ENCODE data around the gene WNT7B.

The WNT7B gene

GRCh38 chr22:45995405-45996101 lies 18.6 kb upstream of the WNT7B start:
- DNase-seq (ENCODE audit: low read depth): no peak

DNA sequence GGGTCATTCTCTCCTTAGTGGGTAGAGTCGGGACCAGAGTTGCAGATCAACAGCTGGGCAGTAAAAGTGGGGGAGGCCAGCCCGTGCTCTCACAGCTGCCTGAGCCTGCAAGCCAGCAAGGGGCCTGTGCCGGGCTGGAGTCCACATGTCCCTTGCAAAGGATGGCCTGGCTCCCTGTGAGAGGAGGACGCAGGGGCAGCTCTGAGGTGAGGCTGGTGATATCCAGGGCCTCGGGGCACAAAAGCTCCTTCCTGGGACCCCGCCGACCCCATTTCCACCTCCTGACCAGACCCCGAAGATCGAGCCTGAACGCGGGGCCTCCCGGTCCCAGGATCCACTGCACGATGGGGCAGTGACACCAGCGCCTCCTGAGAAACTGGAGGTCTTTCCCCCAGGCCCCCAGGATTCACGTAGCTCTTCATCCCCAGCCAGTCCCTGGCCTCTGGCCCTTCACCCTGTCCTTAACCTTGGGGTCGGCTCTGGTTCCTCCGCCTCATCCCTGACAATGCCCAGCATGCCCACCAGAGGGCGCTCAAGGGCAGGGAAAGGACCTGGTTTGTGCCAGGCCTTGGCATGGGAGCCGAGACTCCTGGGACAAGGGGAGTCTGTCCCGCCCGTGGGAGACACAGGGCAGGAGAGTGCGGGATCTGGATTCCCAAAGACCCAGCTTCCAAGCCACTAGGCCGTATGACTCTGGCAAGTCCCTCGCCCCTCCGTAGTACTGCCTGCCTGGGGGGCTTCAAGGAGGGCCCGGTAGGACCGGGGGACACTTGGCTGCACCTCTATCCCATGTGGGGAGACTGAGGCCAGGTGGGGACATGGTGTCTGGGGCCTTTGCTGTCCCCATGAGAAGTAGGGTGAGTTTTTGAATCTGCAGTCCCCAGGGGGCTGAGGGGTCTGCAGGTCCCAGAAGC lies 17.8 kb upstream of the WNT7B start:
- no peak for DNase-seq (ENCODE audit: low read depth)

DNA sequence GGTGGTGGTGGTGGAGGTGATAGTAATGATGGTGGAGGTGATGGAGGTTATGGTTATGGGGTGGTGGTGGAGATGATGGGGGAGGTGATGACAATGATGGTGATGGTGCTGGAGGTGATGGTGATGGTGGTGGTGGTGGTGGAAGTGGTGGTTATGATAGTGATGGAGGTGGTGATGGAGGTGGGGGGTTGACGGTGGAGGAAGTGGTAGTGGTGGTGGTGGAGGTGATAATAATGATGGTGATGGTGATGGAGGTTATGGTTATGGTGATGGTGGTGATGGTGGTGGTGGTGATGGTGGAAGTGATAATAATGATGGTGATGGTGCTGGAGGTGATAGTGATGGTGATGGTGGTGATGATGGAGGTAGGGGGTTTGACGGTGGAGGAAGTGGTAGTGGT lies 16.9 kb upstream of the WNT7B start:
- DNase-seq (ENCODE audit: low read depth): no peak

DNA sequence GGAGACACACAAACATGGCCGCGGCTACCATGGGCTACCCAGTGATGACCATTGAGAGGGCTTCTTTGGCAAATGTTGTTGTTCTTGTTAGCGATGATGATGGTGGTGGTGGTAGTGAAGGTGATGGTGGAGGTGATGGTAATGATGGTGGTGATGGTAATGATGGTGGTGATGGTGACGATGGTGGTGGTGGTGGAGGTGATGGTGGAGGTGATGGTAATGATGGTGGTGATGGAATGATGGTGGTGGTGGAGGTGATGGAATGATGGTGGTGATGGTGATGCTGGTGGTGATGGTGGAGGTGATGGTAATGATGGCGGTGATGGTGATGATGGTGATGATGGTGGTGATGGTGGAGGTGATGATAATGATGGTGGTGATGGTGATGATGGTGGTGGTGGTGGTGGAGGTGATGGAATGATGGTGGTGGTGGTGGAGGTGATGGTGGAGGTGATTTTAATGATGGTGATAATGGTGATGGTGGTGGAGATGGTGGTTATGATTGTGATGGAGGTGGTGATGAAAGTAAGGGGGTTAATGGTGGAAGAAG lies 16.3 kb upstream of the WNT7B start:
- no peak for DNase-seq (ENCODE audit: low read depth)

- no peak for DNase-seq (ENCODE audit: low read depth)
Measured at GRCh38 chr22:45992737-45993136, 15.8 kb upstream of the WNT7B start.

GRCh38 chr22:45991098-45991497 lies 14.1 kb upstream of the WNT7B start:
- DNase-seq (ENCODE audit: low read depth): no peak

DNA sequence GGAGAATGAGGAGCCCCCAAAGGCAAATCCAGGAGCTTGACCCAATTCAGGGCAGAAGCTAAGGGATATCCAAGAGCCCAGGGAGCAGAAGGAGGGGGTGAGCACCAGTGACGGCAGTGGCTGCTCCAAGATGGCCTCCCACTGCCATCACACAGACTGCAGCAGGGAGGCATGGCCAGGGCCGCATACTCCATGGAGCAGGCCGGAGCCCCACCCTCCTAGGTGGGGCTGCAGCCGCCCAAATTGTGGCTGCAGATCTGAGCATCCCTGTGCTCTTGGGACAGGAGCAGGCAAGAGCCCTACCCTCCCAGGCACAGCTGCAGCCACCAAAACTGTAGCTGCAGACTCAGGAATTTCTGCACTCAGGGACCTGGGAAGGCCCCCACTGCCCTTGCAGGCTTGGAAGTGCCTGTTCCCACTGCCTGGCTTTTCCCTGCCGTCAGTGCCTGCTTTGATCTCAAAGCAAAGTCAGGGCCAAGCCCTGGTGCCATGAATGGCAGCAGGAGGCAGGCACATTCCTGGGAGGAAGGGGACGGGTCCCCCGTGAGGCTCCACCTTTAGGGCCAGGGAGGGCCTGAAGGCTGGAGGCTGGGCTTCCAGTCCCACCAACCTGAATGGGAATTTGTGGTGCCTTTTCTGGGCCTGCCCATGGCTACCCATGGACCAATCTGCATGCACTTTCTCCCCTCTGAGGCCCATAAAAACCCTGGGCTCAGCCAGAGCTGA lies 10.3 kb upstream of the WNT7B start:
- DNase-seq (ENCODE audit: low read depth): no peak

DNA sequence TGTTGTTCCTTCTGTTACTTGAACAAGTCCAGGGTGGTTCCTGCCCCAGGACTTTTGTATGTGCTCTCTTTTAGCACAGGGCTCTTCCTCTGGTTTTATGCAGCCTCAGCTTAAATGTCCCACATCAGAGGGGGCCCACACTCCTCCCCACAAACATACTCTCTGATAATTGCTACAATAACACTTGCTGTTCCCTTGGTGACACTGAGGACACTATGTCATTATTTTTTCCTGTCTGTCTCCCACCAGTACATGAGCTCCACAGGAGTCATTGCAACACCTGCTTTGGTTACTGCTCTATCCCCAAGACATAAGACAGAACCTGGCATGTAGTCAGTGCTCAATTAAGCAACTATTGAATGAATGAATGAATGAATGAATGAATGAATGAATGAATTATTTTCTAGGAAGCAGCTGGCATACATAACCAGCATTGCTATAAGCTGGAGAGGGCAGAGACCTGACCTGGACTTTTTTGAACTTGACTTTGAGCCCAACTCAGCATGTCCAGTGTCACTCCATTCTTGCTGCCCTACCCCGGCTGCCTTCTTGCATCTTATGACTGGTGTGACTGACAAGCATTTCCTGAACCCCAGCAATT lies 7.5 kb upstream of the WNT7B start:
- no peak for DNase-seq (ENCODE audit: low read depth)

GRCh38 chr22:45983797-45984196 lies 6.8 kb upstream of the WNT7B start:
- no peak for DNase-seq (ENCODE audit: low read depth)

DNA sequence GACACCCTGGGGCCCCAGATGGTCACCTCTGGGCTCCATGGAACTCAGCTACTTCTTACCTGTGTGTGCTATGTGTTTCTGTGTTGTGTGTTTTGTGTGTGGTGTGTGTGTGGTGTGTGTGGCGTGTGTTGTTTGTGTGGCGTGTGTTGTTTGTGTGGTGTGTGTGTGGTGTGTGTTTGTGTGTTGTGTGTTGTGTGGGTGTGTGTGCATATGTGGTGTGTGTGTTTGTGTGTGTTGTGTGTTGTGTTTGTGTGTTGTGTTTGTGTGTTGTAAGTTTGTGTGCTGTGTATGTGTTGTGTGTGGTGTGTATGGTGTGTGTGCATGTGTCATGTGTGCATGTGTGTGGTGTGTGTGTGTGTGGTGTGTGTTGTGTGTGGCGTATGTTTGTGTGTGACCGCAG lies 3.8 kb upstream of the WNT7B start:
- no peak for DNase-seq (ENCODE audit: low read depth)

DNA sequence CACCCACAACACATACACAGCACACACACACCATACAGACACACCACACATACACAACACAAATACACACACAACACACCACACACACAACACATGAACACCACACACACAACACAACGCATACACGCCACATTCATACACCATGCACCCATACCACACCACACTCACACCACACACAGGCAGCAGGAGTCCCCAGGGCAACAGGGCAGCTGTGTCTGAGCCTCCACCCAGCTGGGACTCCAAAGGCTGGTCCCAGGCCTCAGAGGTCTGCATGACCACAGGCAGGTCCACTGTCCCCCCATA lies 3.3 kb upstream of the WNT7B start:
- no peak for DNase-seq (ENCODE audit: low read depth)

DNA sequence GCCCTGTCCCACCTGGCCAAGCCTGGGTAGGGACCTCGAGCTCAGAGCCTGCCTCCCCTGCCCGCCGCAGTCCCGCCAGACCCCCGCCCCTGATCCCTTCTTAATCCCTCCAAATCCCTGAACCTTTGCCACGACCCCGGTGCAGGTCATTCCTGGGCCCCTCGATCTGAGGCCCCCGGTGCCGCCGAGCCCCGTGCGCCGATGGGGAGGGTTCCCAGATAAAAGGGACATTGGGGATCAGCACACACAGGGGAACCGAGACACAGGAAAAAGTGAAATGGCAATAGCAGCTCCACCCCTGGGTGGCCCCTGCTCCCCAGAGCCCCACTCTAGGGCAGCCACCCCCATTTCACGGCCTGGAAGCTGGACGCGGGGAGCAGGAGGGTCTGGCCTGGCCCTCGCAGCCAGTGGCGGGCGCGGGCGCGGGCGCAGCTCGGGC lies 1.3 kb upstream of the WNT7B start:
- DNase-seq (ENCODE audit: low read depth): no peak

DNA sequence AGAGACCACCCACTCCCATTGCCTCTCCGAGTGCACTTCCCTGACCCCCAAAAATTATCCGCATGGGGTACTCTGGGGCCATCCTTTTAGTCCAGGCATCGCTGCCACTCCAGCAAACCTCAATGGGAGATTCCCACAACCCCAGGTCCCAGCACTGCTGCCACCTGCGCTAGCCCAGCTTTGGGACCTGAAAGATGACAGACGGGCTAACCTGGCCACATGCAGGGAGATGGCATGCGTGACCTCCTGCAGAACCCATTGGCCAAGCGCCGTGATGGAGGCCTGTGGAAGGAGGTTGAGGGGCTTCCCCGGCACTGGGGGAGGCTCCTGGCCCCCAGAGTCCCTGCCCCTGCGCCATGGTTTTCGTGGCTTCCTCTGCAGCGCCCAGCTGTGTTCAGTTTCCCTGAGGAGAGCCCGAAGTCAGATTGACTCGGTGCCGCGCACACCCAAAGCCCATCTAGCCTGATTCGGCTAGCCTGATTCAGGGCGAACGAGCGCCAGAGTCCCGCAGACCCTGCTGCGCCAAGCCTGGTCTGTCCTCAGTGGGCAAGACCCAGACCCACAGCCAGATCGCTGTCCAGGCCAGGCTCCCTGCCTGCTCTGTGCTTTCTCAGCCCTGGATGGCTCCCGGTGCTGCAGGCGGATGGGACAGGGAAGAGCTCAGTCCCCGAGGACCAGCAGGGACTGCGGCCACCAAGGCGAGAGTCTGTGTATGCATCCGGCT lies 751 bp upstream of the WNT7B start:
- DNase-seq (ENCODE audit: low read depth): no peak

- DNase-seq (ENCODE audit: low read depth): no peak
Measured at GRCh38 chr22:45976254-45977002, 534 bp downstream of the WNT7B start.

DNA sequence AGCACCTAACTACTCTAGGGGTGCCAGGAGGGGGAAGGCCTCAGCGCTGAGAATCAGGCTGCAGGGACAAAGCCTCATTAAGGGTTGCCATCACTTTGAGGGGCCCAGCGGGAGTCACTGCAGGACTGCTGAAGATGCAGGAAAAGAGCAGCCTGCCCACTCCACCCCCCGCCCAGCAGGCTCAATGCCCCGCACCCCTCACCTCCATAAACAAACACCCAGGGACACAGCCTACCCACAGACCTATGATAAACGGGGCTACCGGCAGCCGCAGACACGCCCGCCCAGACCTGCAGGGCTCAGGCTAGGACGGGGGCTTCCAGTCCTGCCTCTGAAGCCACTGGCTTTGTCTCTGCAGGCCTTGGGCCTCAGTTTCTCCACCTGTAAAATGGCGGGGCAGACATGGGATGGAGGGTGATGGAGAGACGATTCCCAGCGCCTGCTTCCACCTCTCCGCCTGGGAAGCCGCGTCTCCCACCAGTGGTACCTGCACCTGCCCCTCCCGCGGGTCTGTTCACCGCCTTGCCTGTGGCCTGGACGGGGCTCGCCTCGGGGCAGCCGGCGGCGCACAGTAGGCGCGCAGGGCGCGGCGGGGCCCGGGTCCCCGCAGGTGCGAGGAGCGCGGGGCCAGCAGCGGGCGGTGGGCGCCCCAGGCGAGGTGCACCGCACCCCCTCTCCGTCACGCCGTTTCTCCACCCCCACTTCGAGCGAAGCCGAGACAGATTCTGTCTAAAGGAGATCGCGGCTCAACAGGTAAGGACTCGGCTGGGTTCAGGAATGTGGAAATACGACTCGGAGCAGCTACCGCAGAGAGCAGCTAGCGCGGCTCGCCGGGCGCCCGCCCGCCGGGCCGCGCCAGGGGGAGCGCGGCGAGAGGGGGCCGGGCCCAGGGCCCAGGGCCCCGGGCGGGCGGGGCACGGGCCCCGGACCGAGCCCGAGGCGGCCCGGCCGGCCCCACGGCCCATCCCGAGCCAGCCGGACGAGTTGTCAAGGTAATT lies 1.5 kb downstream of the WNT7B start:
- DNase-seq (ENCODE audit: low read depth): no peak

DNA sequence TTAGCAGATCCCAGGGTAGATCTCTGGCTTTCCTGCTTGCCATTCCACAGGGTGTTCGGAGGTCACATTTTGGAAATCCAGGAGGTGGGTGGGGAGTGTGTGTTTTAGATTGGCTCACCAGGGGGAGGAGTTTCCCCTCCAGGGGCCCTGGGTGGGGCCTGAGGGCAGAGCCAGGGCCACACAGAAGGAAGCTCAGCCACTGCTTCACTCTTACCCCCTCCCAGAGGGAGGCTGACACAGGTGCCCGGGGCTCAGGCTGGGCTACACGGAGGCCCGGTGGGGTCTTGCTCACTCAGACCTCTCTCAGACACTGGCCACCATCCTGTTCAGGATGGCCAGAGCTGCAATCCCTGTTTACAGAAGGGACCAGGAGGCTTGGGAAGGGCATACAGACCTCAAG lies 2.5 kb downstream of the WNT7B start:
- DNase-seq (ENCODE audit: low read depth): no peak

GRCh38 chr22:45972889-45973253 lies 4.1 kb downstream of the WNT7B start:
- no peak for DNase-seq (ENCODE audit: low read depth)

GRCh38 chr22:45972091-45972888 lies 4.7 kb downstream of the WNT7B start:
- DNase-seq (ENCODE audit: low read depth): no peak
